ENCODE measurements around the gene IQCH. TPM values are rescaled to one million over a fixed set of nuclear protein-coding genes. Genes with fewer than 3 reads are reported as not detected.
"Not testable (repeated sequence)": the region's sequence is repeated elsewhere in the genome, so short reads cannot be mapped to it uniquely, and the experiment has no call there.

Gene IQCH
- total and polyA plus RNA-seq, 8 donors = 1.4 to 3.4 (median 2.8) TPM

DNA sequence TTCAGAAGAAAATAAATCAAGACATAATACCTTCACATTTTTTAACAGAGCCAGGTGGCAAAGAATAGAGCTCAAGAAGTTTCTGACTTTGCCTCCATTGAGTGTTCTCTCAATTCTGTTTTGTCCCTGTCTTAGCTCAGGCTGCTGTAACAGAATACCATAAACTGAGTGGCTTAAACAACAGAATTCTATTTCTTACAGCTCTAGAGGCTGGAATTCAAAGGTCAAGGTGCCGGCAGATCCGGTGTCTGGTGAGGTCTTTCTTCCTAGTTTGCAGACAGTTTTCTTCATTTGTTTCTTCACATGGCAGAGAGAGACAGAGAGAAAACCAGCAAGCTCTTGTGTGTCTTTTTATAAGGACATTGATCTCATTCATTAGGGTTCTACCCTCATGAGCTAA, 25.6 kb downstream of the IQCH start:
- Histone ChIP-seq H3K27me3 (no peaks in the 10 kb centered on the region), H3K36me3 (no peaks in the 10 kb centered on the region), H3K27ac (no peak overlapping the region), H3K9me3 (peaks cover 0 to 2% of the 10 kb centered on the region in 2 donors), H3K4me1 (no peaks in the 10 kb centered on the region), H3K4me3 (no peak overlapping the region)
- ATAC-seq (no peak), DNase-seq (no peak)
- intact Hi-C loops (cut with DNase I) = no loop called here
- TF ChIP-seq, protein P1, sequence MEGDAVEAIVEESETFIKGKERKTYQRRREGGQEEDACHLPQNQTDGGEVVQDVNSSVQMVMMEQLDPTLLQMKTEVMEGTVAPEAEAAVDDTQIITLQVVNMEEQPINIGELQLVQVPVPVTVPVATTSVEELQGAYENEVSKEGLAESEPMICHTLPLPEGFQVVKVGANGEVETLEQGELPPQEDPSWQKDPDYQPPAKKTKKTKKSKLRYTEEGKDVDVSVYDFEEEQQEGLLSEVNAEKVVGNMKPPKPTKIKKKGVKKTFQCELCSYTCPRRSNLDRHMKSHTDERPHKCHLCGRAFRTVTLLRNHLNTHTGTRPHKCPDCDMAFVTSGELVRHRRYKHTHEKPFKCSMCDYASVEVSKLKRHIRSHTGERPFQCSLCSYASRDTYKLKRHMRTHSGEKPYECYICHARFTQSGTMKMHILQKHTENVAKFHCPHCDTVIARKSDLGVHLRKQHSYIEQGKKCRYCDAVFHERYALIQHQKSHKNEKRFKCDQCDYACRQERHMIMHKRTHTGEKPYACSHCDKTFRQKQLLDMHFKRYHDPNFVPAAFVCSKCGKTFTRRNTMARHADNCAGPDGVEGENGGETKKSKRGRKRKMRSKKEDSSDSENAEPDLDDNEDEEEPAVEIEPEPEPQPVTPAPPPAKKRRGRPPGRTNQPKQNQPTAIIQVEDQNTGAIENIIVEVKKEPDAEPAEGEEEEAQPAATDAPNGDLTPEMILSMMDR (IDR thresholded peaks at IDR 0.05) = no peak

DNA sequence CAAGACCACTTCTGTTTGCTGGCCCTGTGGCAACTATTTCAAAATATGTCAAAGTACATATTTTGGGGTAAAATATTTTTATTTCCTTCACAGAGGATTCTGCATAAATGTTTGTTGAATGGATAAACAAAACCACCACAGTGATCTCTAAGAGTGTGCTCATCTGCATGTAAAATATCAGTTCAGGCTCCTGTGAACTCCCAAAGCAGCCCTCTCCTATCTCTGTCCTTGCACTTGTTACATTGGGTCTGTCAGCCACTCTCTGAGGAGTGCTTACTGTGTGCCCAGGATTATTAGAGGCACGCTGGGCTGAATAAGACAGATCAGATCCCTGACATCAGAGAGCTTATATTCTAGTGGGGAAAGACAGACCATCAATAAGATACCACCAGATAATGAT, 27.1 kb downstream of the IQCH start:
- no peaks in the 10 kb centered on the region for H3K4me1 ChIP-seq
- no peak overlapping the region for H3K4me3 ChIP-seq
- no peak for ATAC-seq
- no peak overlapping the region for H3K27ac ChIP-seq
- H3K36me3 ChIP-seq = no peaks in the 10 kb centered on the region
- DNase-seq = no peak
- intact Hi-C loops (cut with DNase I) = no loop called here
- H3K27me3 ChIP-seq = no peaks in the 10 kb centered on the region
- peaks cover 0 to 11% of the 10 kb centered on the region in 2 donors for H3K9me3 ChIP-seq
- TF ChIP-seq, protein P1 (IDR thresholded peaks at IDR 0.05) = no peak

DNA sequence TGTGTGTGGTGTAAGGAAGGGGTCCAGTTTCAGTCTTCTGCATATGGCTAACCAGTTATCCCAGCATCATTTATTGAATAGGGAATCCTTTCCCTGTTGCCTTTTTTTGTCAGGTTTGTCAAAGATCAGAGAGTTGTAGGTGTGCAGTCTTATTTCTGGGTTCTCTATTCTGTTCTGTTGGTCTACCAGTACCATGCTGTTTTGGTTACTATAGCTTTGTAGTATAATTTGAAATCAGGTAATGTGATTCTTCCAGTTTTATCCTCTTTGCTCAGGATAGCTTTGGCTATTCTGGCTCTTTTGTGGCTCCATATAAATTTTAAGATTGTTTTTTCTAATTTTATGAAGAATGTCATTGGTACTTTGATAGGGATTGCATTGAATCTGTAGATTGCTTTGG, 31.0 kb downstream of the IQCH start:
- H3K4me3 ChIP-seq; intact Hi-C loops (cut with DNase I); ATAC-seq; H3K4me1 ChIP-seq; H3K36me3 ChIP-seq; DNase-seq; H3K27ac ChIP-seq; H3K27me3 ChIP-seq: not testable (repeated sequence)
- H3K9me3 ChIP-seq = peaks cover 0 to 13% of the 10 kb centered on the region in 2 donors

DNA sequence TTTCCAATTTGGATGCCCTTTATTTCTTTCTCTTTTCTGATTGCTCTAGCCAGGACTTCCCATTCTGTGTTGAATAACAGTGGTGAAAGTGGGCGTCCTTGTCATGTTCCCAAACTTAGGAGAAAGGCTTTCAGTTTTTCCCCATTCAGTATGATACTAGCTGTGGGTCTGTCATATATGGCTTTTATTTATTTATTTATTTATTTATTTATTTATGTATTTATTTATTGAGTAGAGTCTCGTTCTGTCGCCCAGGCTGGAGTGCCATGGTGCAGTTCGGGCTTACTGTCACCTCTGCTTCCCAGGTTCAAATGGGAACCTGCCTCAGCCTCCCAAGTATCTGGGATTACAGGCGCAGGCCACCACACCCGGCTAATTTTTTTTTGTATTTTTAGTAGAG, 31.8 kb downstream of the IQCH start:
- H3K4me1 ChIP-seq; DNase-seq; H3K4me3 ChIP-seq; H3K36me3 ChIP-seq; H3K27me3 ChIP-seq; H3K27ac ChIP-seq; intact Hi-C loops (cut with DNase I); ATAC-seq: not testable (repeated sequence)
- H3K9me3 ChIP-seq = peaks cover 0 to 13% of the 10 kb centered on the region in 2 donors

DNA sequence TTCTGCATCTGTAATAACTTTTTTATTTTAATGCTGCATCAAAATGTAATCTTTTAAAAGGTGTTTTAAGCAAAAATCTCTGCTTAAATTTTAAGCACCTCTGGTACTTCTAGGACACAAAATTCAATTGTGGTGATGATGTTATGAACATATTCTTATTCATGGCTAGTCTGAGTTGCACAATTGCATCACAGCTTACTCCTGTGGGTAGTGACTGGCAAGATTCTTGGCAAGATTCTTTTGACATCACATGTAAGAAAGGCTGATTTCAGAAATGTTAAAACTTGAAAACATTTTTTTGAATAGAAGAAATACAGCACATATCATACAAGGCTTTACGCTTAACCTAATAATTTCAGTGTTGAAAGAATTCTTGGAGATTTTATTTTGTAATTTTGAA, 35.7 kb downstream of the IQCH start:
- H3K27me3 ChIP-seq = no peaks in the 10 kb centered on the region
- intact Hi-C loops (cut with DNase I) = no loop called here
- DNase-seq = no peak
- no peak overlapping the region for H3K27ac ChIP-seq
- peaks cover 0 to 10% of the 10 kb centered on the region in 2 donors for H3K9me3 ChIP-seq
- H3K36me3 ChIP-seq = no peaks in the 10 kb centered on the region
- H3K4me1 ChIP-seq = no peaks in the 10 kb centered on the region
- ATAC-seq = no peak
- no peak overlapping the region for H3K4me3 ChIP-seq
- TF ChIP-seq, protein P1 (IDR thresholded peaks at IDR 0.05) = no peak

DNA sequence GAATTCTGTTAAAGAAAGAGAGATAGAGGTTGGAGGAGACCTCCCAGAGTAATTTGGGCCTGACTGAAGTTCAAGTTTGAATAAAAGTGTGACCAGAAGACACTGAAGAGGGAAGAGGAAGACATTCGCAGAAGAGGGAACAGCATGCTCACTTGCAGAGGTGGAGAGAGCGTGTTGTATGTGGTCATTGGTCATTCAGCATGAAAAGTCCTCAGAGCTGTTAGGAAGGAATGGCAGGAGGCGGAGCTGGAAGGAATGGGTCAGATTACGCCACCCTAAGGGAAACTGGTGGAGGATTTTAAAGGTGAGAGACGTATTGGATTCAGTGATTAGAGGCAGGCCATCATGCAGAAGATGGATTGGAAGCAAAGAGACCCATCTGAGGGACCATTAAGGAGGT, 41.6 kb downstream of the IQCH start:
- Histone ChIP-seq H3K27ac (no peak overlapping the region), H3K4me1 (no peaks in the 10 kb centered on the region), H3K4me3 (no peak overlapping the region), H3K27me3 (no peaks in the 10 kb centered on the region), H3K9me3 (no peaks in the 10 kb centered on the region), H3K36me3 (no peaks in the 10 kb centered on the region)
- TF ChIP-seq, protein P1 (IDR thresholded peaks at IDR 0.05) = no peak
- no peak for DNase-seq
- intact Hi-C loops (cut with DNase I) = no loop called here
- ATAC-seq = no peak

Measured in left lung (tissue), 10 donors.